OCI-LY3 (cell line): ENCODE results near the gene KLHL35.
"Not testable (repeated sequence)": the region's sequence is repeated elsewhere in the genome, so short reads cannot be mapped to it uniquely, and the experiment has no call there.

Experiments used
- H2AFZ ChIP-seq: fragments of 200-600, 300-600 bp; shearing (Covaris generic); 2 replicates; pipeline ENCODE4 v1.6.0; 2014; ENCODE audit warnings: antibody characterized with exemption, low read depth, low read length
- H3K27ac ChIP-seq: fragments of 200-600, 300-600 bp; sonication (generic); 2 replicates; pipeline ENCODE4 v1.5.1; 2014; ENCODE audit warnings: mild to moderate bottlenecking, low read length, moderate library complexity, mixed read lengths
- H3K27me3 ChIP-seq: fragments of 200-600, 300-600 bp; sonication (generic); 2 replicates; pipeline ENCODE4 v1.6.1; 2014; ENCODE audit warnings: low read depth, low read length, mixed read lengths
- H3K36me3 ChIP-seq: fragments of 200-600, 300-600 bp; sonication (generic); replicated peaks from 2 replicates; pipeline ENCODE3; 2014; ENCODE audit warnings: low read depth, low read length, mixed read lengths
- H3K4me1 ChIP-seq: fragments of 300-600, 200-600 bp; sonication (generic); 2 replicates; pipeline ENCODE4 v1.6.1; 2014; ENCODE audit warnings: low read length, mixed read lengths
- H3K4me2 ChIP-seq: fragments of 200-600, 300-600 bp; sonication (generic); 2 replicates; pipeline ENCODE4 v1.6.1; 2014; ENCODE audit warnings: low read length, mixed read lengths
- H3K4me3 ChIP-seq: fragments of 300-600, 200-600 bp; sonication (generic); 2 replicates; pipeline ENCODE4 v1.5.1; 2014; ENCODE audit warnings: antibody characterized with exemption, mild to moderate bottlenecking, low read length, moderate library complexity
- H3K79me2 ChIP-seq: fragments of 300-600, 200-600 bp; shearing (Covaris generic); 2 replicates; pipeline ENCODE4 v1.6.1; 2014; ENCODE audit warnings: mild to moderate bottlenecking, low read length, mixed read lengths
- H3K9ac ChIP-seq: fragments of 300-600, 200-600 bp; shearing (Covaris generic); 2 replicates; pipeline ENCODE4 v1.6.0; 2014; ENCODE audit warnings: mild to moderate bottlenecking, low read length, moderate library complexity
- H3K9me3 ChIP-seq: fragments of 200-600, 300-600 bp; shearing (Covaris generic); 2 replicates; pipeline ENCODE4 v1.6.1; 2014; ENCODE audit warnings: low read length, mixed read lengths; ENCODE audit not compliant: insufficient read depth
- H4K20me1 ChIP-seq: fragments of 200-600, 300-600 bp; sonication (generic); 2 replicates; pipeline ENCODE4 v1.6.1; 2016; ENCODE audit warnings: low read length, mixed read lengths; ENCODE audit not compliant: insufficient read depth
- EZH2phosphoT487 ChIP-seq: fragments of 200-600 bp; shearing (Covaris generic); IDR thresholded peaks from 2 replicates; pipeline ENCODE4 v1.6.1; 2018; ENCODE audit warnings: antibody characterized with exemption, mixed run types, low read depth
- TF ChIP-seq, protein P1 (sequence below): fragments of 200-600, 300-600 bp; sonication (generic); IDR thresholded peaks from 2 replicates; pipeline ENCODE4 v1.5.1; 2014; ENCODE audit warnings: antibody characterized with exemption, low read length, low read depth

KLHL35 gene

DNA sequence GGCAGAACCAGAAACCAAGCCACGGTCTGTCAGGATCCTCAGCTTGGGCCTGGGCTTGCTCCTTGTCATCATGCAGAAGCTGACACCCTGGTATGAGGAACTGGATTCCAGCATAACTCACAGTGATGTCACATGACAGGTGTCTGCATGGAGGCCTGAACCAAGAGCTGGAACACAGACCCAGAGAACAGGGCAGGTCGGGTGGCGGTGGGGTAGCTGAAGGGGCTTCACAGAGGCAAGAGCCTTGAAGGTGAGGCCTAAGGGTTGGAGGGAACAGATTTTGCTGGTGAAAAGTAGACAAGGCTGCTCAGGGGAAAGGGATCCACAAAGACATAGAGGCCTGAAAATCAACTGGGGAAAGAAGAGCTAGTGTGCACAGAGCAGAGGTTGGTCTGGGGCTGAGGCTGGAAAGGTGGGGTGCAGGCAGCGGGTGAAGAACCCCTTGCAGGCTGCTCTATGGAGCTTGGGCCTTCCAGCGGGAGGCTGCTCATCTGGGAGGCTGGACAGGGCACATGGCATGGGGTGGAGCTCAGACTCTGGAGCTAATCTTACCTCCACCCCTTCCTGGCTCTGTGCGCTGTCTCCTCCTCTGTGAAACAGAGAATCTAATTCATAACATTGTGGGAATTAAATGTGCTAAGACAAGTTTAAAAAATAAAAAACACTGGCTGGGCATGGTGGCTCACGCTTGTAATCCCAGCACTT, 52.1 kb downstream of the KLHL35 start:
- Histone ChIP-seq H3K79me2 (no peaks in the 10 kb centered on the region), H3K4me3 (no peak overlapping the region), H2AFZ (peak overlapping the region; percentile 46; the same call in 1 of the 2 replicates), H3K27ac (no peak overlapping the region), H3K9me3 (no peaks in the 10 kb centered on the region), H3K9ac (no peak overlapping the region), H3K4me2 (no peak overlapping the region), H3K27me3 (no peaks in the 10 kb centered on the region), H4K20me1 (no peaks in the 10 kb centered on the region), H3K4me1 (0 out of 2 replicates have a peak, but pooled peaks cover 3% of the 10 kb centered on the region), H3K36me3 (no peaks in the 10 kb centered on the region)
- TF ChIP-seq EZH2phosphoT487, result no peak
- TF ChIP-seq, protein P1, sequence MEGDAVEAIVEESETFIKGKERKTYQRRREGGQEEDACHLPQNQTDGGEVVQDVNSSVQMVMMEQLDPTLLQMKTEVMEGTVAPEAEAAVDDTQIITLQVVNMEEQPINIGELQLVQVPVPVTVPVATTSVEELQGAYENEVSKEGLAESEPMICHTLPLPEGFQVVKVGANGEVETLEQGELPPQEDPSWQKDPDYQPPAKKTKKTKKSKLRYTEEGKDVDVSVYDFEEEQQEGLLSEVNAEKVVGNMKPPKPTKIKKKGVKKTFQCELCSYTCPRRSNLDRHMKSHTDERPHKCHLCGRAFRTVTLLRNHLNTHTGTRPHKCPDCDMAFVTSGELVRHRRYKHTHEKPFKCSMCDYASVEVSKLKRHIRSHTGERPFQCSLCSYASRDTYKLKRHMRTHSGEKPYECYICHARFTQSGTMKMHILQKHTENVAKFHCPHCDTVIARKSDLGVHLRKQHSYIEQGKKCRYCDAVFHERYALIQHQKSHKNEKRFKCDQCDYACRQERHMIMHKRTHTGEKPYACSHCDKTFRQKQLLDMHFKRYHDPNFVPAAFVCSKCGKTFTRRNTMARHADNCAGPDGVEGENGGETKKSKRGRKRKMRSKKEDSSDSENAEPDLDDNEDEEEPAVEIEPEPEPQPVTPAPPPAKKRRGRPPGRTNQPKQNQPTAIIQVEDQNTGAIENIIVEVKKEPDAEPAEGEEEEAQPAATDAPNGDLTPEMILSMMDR, result no peak

GRCh38 chr11:75380245-75380644, 52.8 kb downstream of the KLHL35 start:
- no peaks in the 10 kb centered on the region for H3K27me3 ChIP-seq
- TF ChIP-seq, protein P1, result no peak
- no peak for TF ChIP-seq EZH2phosphoT487
- no peak overlapping the region for H3K4me3 ChIP-seq
- H3K27ac ChIP-seq, result no peak overlapping the region
- H3K9ac ChIP-seq, result no peak overlapping the region
- H3K9me3 ChIP-seq, result no peaks in the 10 kb centered on the region
- 0 out of 2 replicates have a peak, but pooled peaks cover 3% of the 10 kb centered on the region for H3K4me1 ChIP-seq
- H3K79me2 ChIP-seq, result no peaks in the 10 kb centered on the region
- H2AFZ ChIP-seq, result no peak overlapping the region
- no peaks in the 10 kb centered on the region for H3K36me3 ChIP-seq
- no peak overlapping the region for H3K4me2 ChIP-seq
- H4K20me1 ChIP-seq, result no peaks in the 10 kb centered on the region

DNA sequence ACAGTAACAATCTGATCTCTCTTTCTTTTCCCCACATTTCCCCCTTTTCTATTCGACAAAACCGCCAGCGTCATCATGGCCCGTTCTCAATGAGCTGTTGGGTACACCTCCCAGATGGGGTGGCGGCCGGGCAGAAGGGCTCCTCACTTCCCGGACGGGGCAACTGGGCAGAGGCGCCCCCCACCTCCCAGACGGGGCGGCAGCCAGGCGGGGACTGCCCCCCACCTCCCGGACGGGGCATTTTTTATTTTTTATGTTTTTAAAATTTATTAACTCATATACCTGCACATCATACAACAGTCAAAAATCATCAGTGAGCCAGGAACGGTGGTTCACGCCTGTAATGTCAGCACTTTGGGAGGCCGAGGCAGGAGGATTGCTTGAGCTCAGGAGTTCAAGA, 54.2 kb downstream of the KLHL35 start:
- not testable (repeated sequence) for H4K20me1 ChIP-seq, H3K9me3 ChIP-seq, H3K4me1 ChIP-seq, H3K27me3 ChIP-seq, H3K27ac ChIP-seq, H3K79me2 ChIP-seq, H3K4me2 ChIP-seq, H2AFZ ChIP-seq, H3K36me3 ChIP-seq, H3K9ac ChIP-seq, H3K4me3 ChIP-seq

DNA sequence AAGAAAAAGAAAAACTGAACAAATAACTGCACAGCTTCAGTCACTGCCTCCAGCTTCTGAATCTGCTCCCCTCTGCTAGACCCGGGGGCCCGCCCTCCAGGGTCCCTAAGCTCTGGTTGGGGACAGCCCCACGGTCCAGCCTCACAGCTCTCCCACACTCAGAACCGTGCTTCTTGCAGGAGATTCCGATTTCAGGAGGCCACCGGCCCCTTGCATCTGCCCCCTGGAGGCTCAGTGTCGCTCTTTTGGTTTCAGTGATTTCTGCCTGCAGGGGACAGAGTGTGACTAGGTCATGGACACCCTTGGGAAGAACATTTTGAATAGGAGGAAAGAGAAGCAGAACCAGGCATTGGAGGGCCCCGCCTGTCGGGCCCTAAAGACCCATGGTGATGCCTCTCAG, 56.8 kb downstream of the KLHL35 start:
- no peak overlapping the region for H2AFZ ChIP-seq
- H3K27me3 ChIP-seq, result peaks cover 14% of the 10 kb centered on the region
- no peaks in the 10 kb centered on the region for H3K4me1 ChIP-seq
- no peak overlapping the region for H3K4me3 ChIP-seq
- no peak overlapping the region for H3K4me2 ChIP-seq
- H3K9me3 ChIP-seq, result no peaks in the 10 kb centered on the region
- no peaks in the 10 kb centered on the region for H4K20me1 ChIP-seq
- H3K27ac ChIP-seq, result no peak overlapping the region
- H3K36me3 ChIP-seq, result no peaks in the 10 kb centered on the region
- TF ChIP-seq, protein P1, result no peak
- no peak for TF ChIP-seq EZH2phosphoT487
- H3K9ac ChIP-seq, result no peak overlapping the region
- no peaks in the 10 kb centered on the region for H3K79me2 ChIP-seq
